Measurements from ENCODE around the gene KIAA0232.
"Not testable (repeated sequence)": the region's sequence is repeated elsewhere in the genome, so short reads cannot be mapped to it uniquely, and the experiment has no call there.

Gene KIAA0232

GRCh38 chr4:6797368-6797767 is 14.8 kb downstream of the KIAA0232 start:
- H3K9me3 ChIP-seq (ENCODE audit: control insufficient read depth, insufficient read depth, low read depth, low read length); H3K27ac ChIP-seq (ENCODE audit: low read depth, low read length); H3K27me3 ChIP-seq (ENCODE audit: control insufficient read depth, insufficient read depth, low read length); H3K4me3 ChIP-seq (ENCODE audit: low read depth, low read length); H3K36me3 ChIP-seq (ENCODE audit: control insufficient read depth, insufficient read depth, low read length); H3K4me1 ChIP-seq (ENCODE audit: control insufficient read depth, insufficient read depth, low read length); H3K9ac ChIP-seq (ENCODE audit: low read length): not testable (repeated sequence)

GRCh38 chr4:6799091-6799490 is 16.6 kb downstream of the KIAA0232 start:
- Histone ChIP-seq H3K4me1 (ENCODE audit: control insufficient read depth, insufficient read depth, low read length) (0 out of 2 replicates have a peak, but pooled peaks cover 3% of the 10 kb centered on the region), H3K9ac (ENCODE audit: low read length) (no peak overlapping the region), H3K27ac (ENCODE audit: low read depth, low read length) (no peak overlapping the region), H3K4me3 (ENCODE audit: low read depth, low read length) (no peak overlapping the region), H3K36me3 (ENCODE audit: control insufficient read depth, insufficient read depth, low read length) (peaks cover 11% of the 10 kb centered on the region), H3K27me3 (ENCODE audit: control insufficient read depth, insufficient read depth, low read length) (no peaks in the 10 kb centered on the region), H3K9me3 (ENCODE audit: control insufficient read depth, insufficient read depth, low read depth, low read length) (0 out of 2 replicates have a peak, but pooled peaks cover 2% of the 10 kb centered on the region)

DNA sequence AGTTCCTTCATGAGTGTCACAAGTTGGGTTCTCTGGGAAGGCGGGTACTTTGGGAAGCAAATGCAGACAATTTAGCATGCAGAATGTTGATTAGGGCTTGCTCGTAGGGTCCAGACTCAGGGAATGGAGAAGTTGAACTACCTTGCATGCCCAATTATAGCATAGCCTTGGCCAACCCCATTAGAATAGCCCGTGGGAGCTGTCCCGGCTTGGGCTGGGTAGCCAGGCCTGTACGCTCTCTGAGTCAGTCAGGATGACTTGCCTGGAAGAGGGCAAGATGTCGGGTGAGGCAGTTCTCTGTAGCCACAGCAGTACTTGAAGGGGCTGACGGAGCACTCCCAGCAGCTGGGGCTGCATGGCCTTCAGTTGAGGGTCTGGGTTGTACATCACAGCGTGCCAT is 19.5 kb downstream of the KIAA0232 start:
- no peaks in the 10 kb centered on the region for H3K9me3 ChIP-seq (ENCODE audit: control insufficient read depth, insufficient read depth, low read depth, low read length)
- no peak overlapping the region for H3K27ac ChIP-seq (ENCODE audit: low read depth, low read length)
- peaks cover 13% of the 10 kb centered on the region for H3K4me1 ChIP-seq (ENCODE audit: control insufficient read depth, insufficient read depth, low read length)
- H3K9ac ChIP-seq (ENCODE audit: low read length) = no peak overlapping the region
- H3K36me3 ChIP-seq (ENCODE audit: control insufficient read depth, insufficient read depth, low read length) = peaks cover 8% of the 10 kb centered on the region
- H3K4me3 ChIP-seq (ENCODE audit: low read depth, low read length) = no peak overlapping the region
- no peaks in the 10 kb centered on the region for H3K27me3 ChIP-seq (ENCODE audit: control insufficient read depth, insufficient read depth, low read length)

DNA sequence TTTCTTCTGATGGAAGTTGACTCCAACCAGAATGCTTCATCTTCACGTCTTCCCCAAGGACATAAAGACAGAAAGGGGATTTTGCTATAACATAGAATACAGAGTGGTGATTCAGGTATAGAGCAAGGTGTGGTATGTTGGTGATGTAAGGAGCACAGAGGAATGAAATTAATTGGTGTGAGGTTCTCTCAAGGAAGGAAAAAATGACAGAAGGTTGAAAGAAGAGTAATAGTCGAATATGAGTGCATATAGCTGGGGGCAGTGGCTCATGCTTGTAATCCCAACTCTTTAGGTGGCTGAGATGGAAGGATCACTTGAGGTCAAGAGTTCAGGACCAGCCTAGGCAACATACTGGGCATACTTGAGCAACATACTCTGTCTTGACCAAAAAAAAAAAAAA is 20.1 kb downstream of the KIAA0232 start:
- Histone ChIP-seq H3K4me1 (ENCODE audit: control insufficient read depth, insufficient read depth, low read length) (peaks cover 13% of the 10 kb centered on the region), H3K4me3 (ENCODE audit: low read depth, low read length) (no peak overlapping the region), H3K36me3 (ENCODE audit: control insufficient read depth, insufficient read depth, low read length) (peaks cover 8% of the 10 kb centered on the region), H3K27ac (ENCODE audit: low read depth, low read length) (no peak overlapping the region), H3K9ac (ENCODE audit: low read length) (no peak overlapping the region), H3K27me3 (ENCODE audit: control insufficient read depth, insufficient read depth, low read length) (no peaks in the 10 kb centered on the region), H3K9me3 (ENCODE audit: control insufficient read depth, insufficient read depth, low read depth, low read length) (no peaks in the 10 kb centered on the region)

- H3K4me3 ChIP-seq (ENCODE audit: low read depth, low read length) = no peak overlapping the region
- no peak overlapping the region for H3K27ac ChIP-seq (ENCODE audit: low read depth, low read length)
- H3K36me3 ChIP-seq (ENCODE audit: control insufficient read depth, insufficient read depth, low read length) = peaks cover 8% of the 10 kb centered on the region
- H3K9ac ChIP-seq (ENCODE audit: low read length) = no peak overlapping the region
- H3K4me1 ChIP-seq (ENCODE audit: control insufficient read depth, insufficient read depth, low read length) = peaks cover 13% of the 10 kb centered on the region
- H3K9me3 ChIP-seq (ENCODE audit: control insufficient read depth, insufficient read depth, low read depth, low read length) = no peaks in the 10 kb centered on the region
- H3K27me3 ChIP-seq (ENCODE audit: control insufficient read depth, insufficient read depth, low read length) = no peaks in the 10 kb centered on the region
Measured at GRCh38 chr4:6803246-6803645, 20.7 kb downstream of the KIAA0232 start.

- Histone ChIP-seq H3K4me3 (ENCODE audit: low read depth, low read length) (no peak overlapping the region), H3K9ac (ENCODE audit: low read length) (no peak overlapping the region), H3K4me1 (ENCODE audit: control insufficient read depth, insufficient read depth, low read length) (peaks cover 13% of the 10 kb centered on the region), H3K36me3 (ENCODE audit: control insufficient read depth, insufficient read depth, low read length) (0 out of 2 replicates have a peak, but pooled peaks cover 2% of the 10 kb centered on the region), H3K27ac (ENCODE audit: low read depth, low read length) (no peak overlapping the region), H3K9me3 (ENCODE audit: control insufficient read depth, insufficient read depth, low read depth, low read length) (no peaks in the 10 kb centered on the region), H3K27me3 (ENCODE audit: control insufficient read depth, insufficient read depth, low read length) (no peaks in the 10 kb centered on the region)
Measured at GRCh38 chr4:6804082-6804752, 21.7 kb downstream of the KIAA0232 start.

DNA sequence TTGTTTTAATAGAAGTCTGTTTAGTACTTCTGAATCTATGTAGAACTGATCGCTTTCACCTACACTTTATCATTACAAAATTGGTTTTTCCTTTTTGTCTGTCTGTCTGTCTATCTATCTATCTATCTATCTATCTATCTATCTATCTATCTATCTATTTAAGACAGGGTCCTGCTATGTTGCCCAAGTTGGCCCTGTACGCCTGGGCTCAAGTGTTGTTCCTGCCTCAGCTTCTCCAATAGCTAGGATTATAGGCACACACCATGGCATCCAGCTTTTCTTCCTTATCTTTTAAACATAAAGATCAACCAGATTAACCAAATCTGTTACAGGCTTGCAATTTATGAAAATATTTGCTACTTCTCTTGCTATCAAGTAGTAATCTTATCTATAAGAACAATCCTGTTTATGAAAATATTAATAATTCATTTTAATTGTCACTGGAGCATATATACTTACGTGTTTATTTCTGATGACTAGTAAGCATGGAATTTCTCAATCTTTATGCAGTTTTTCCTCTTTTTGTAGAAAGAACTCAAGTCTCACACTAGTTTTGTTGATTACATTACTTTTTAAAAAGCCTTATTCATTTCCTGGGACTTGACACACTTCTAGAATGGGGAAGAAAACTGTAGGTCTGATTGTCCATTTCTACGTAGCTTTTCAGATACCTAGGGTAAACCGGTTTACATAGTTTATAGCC is 24.5 kb downstream of the KIAA0232 start:
- Histone ChIP-seq H3K27ac (ENCODE audit: low read depth, low read length) (no peak overlapping the region), H3K9ac (ENCODE audit: low read length) (no peak overlapping the region), H3K27me3 (ENCODE audit: control insufficient read depth, insufficient read depth, low read length) (no peaks in the 10 kb centered on the region), H3K4me1 (ENCODE audit: control insufficient read depth, insufficient read depth, low read length) (peaks cover 14% of the 10 kb centered on the region), H3K36me3 (ENCODE audit: control insufficient read depth, insufficient read depth, low read length) (0 out of 2 replicates have a peak, but pooled peaks cover 2% of the 10 kb centered on the region), H3K4me3 (ENCODE audit: low read depth, low read length) (no peak overlapping the region), H3K9me3 (ENCODE audit: control insufficient read depth, insufficient read depth, low read depth, low read length) (no peaks in the 10 kb centered on the region)

DNA sequence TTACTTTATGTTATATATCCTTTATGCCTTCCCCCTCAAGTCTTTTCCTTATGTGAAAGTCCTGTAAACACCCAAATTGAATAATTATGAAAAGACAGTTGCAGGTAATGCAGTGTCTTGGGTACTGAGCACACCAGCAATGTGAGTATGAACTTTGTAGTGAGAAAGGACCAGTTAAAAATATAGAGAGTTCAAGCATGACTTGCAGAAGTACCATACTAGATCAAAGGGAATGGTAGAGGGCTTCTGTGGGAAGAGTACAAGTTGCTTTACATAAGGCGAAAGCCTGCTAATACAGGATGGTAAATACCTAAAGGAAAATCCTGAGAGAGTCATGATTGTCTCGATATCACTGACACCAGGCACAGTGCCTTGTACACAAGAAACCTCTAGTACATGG is 25.7 kb downstream of the KIAA0232 start:
- Histone ChIP-seq H3K4me3 (ENCODE audit: low read depth, low read length) (no peak overlapping the region), H3K36me3 (ENCODE audit: control insufficient read depth, insufficient read depth, low read length) (no peaks in the 10 kb centered on the region), H3K27ac (ENCODE audit: low read depth, low read length) (no peak overlapping the region), H3K9ac (ENCODE audit: low read length) (no peak overlapping the region), H3K4me1 (ENCODE audit: control insufficient read depth, insufficient read depth, low read length) (peaks cover 15% of the 10 kb centered on the region), H3K27me3 (ENCODE audit: control insufficient read depth, insufficient read depth, low read length) (no peaks in the 10 kb centered on the region), H3K9me3 (ENCODE audit: control insufficient read depth, insufficient read depth, low read depth, low read length) (no peaks in the 10 kb centered on the region)

GRCh38 chr4:6811165-6811564 is 28.6 kb downstream of the KIAA0232 start:
- no peaks in the 10 kb centered on the region for H3K27me3 ChIP-seq (ENCODE audit: control insufficient read depth, insufficient read depth, low read length)
- peaks cover 6% of the 10 kb centered on the region for H3K4me1 ChIP-seq (ENCODE audit: control insufficient read depth, insufficient read depth, low read length)
- no peak overlapping the region for H3K9ac ChIP-seq (ENCODE audit: low read length)
- no peaks in the 10 kb centered on the region for H3K36me3 ChIP-seq (ENCODE audit: control insufficient read depth, insufficient read depth, low read length)
- H3K9me3 ChIP-seq (ENCODE audit: control insufficient read depth, insufficient read depth, low read depth, low read length) = no peaks in the 10 kb centered on the region
- no peak overlapping the region for H3K4me3 ChIP-seq (ENCODE audit: low read depth, low read length)
- H3K27ac ChIP-seq (ENCODE audit: low read depth, low read length) = no peak overlapping the region

DNA sequence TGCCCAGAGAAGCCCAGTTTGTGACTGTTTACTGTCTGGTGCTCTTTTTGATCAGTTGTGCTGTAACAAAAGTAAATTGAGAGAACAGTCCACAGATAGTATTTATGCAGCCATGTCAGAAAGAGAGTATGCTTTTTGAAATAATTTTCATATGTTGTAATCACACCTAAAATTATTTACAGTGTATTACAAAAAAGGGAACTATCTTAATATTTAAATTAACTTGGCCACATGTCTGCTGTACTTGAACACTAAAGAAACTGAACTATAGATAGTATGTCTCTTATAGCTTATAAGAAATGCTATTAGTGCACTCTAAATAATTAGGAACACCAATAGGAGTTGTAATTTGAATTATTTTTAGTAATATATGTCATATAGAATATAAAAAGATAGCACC is 30.2 kb downstream of the KIAA0232 start:
- no peak overlapping the region for H3K9ac ChIP-seq (ENCODE audit: low read length)
- H3K36me3 ChIP-seq (ENCODE audit: control insufficient read depth, insufficient read depth, low read length) = no peaks in the 10 kb centered on the region
- H3K4me1 ChIP-seq (ENCODE audit: control insufficient read depth, insufficient read depth, low read length) = 0 out of 2 replicates have a peak, but pooled peaks cover 5% of the 10 kb centered on the region
- H3K9me3 ChIP-seq (ENCODE audit: control insufficient read depth, insufficient read depth, low read depth, low read length) = peaks cover 5% of the 10 kb centered on the region; the same call in 1 of the 2 replicates
- no peak overlapping the region for H3K4me3 ChIP-seq (ENCODE audit: low read depth, low read length)
- no peak overlapping the region for H3K27ac ChIP-seq (ENCODE audit: low read depth, low read length)
- H3K27me3 ChIP-seq (ENCODE audit: control insufficient read depth, insufficient read depth, low read length) = no peaks in the 10 kb centered on the region

GRCh38 chr4:6813725-6814124 is 31.2 kb downstream of the KIAA0232 start:
- Histone ChIP-seq H3K27me3 (ENCODE audit: control insufficient read depth, insufficient read depth, low read length) (no peaks in the 10 kb centered on the region), H3K36me3 (ENCODE audit: control insufficient read depth, insufficient read depth, low read length) (peaks cover 5% of the 10 kb centered on the region; the same call in 1 of the 2 replicates), H3K9me3 (ENCODE audit: control insufficient read depth, insufficient read depth, low read depth, low read length) (peaks cover 13% of the 10 kb centered on the region; the same call in 1 of the 2 replicates), H3K4me3 (ENCODE audit: low read depth, low read length) (no peak overlapping the region), H3K9ac (ENCODE audit: low read length) (no peak overlapping the region), H3K4me1 (ENCODE audit: control insufficient read depth, insufficient read depth, low read length) (0 out of 2 replicates have a peak, but pooled peaks cover 5% of the 10 kb centered on the region), H3K27ac (ENCODE audit: low read depth, low read length) (no peak overlapping the region)
